SIG-M5 treated with dmso at 0.1 percent for 504 hours (cell line): Measurements from ENCODE around the gene ARPC1B.

Experiments used
- DNase-seq: peaks from one replicate; lab custom pipeline; 2025; ENCODE audit not compliant: unreplicated experiment; lab: John Stamatoyannopoulos, UW

ARPC1B gene

DNA sequence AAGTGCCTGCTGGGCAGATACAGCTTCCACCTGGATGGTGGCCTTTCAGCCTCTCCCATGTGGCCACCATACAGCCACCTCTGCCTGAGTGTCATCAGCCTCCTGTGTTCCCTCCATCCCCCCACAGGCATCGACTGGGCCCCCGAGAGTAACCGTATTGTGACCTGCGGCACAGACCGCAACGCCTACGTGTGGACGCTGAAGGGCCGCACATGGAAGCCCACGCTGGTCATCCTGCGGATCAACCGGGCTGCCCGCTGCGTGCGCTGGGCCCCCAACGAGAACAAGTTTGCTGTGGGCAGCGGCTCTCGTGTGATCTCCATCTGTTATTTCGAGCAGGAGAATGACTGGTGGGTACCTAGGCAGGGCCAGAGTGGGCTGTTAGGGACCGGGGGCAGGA is 13.4 kb downstream of the ARPC1B start:
- DNase-seq = no peak

DNA sequence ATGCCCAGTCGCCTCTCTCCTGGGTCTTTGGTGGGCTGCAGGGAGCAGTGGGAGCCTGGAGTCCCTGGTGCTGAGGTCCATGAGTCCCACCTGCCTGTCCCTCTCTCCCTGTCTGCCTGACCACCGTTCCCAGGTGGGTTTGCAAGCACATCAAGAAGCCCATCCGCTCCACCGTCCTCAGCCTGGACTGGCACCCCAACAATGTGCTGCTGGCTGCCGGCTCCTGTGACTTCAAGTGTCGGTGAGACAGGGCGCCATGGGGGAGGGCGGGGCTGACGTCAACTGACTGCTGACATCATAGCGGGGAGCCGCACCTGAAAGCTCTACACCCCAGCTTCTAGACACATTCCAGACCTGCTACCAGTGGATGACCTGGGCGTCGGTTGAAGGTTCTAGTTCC is 15.2 kb downstream of the ARPC1B start:
- no peak for DNase-seq

DNA sequence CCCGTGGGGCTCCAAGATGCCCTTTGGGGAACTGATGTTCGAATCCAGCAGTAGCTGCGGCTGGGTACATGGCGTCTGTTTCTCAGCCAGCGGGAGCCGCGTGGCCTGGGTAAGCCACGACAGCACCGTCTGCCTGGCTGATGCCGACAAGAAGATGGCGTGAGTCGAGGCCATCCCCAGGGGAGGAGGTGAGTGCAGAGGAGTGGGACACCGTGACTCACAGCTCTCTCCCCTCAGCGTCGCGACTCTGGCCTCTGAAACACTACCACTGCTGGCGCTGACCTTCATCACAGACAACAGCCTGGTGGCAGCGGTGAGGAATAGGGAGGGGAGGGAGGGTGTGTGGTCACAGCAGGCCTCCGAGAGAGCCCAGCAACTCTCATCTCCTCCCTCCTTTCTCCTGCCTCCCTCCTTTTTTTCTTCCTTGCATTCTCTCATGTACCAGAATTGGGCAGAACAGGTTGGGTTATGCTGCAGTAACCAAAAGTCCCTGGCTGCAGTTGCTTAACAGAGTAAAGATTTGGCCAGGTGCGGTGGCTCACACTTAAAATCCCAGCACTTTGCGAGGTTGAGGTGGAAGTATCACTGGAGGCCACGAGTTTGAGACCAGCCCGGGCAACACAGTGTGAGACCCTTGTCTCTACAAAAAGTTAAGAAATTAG is 16.5 kb downstream of the ARPC1B start:
- no peak for DNase-seq

DNA sequence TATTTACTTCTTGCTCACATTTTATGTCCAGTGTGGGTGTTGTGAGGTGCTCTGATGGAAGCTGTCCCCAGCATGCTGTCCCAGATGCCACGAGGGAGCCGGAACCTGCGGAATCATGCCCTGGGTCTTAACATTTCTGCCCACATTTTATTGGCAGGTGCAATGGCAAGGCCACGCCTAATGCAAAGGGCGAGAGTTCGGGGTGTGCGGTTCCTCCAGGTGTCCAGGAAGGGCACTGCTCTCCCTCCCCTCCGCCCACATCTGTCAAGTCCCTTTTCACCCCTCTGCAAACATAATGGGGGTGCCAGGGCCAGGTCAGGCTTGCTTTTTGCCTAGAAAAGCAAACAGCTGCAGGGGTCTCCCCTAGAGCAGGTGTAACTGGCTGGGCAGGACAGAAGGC is 17.5 kb downstream of the ARPC1B start:
- no peak for DNase-seq

DNA sequence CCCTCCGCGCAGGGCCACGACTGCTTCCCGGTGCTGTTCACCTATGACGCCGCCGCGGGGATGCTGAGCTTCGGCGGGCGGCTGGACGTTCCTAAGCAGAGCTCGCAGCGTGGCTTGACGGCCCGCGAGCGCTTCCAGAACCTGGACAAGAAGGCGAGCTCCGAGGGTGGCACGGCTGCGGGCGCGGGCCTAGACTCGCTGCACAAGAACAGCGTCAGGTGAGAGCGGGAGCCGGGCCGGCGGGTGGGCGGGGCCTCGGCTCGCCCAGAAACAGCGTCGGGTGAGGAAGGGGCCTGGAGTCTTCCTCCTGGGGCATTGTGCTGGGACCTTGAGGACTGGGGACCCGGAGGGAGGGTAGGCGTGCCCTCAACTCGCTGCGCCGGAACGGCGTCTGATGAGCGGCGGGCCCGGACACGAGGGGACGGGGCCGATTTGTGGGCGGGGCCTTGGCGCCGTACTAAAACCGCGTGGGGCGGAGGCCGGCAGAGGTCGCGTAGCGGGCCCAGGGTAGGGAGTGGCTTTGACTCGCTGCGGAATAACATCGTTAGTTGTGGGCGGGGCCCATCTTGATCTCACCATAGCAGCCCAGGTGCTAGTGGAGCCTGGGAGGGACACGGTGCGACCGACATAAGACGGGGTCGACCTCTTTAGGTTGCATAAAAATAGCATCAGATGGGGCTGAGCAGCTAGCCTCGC is 18.3 kb downstream of the ARPC1B start:
- DNase-seq = no peak

DNA sequence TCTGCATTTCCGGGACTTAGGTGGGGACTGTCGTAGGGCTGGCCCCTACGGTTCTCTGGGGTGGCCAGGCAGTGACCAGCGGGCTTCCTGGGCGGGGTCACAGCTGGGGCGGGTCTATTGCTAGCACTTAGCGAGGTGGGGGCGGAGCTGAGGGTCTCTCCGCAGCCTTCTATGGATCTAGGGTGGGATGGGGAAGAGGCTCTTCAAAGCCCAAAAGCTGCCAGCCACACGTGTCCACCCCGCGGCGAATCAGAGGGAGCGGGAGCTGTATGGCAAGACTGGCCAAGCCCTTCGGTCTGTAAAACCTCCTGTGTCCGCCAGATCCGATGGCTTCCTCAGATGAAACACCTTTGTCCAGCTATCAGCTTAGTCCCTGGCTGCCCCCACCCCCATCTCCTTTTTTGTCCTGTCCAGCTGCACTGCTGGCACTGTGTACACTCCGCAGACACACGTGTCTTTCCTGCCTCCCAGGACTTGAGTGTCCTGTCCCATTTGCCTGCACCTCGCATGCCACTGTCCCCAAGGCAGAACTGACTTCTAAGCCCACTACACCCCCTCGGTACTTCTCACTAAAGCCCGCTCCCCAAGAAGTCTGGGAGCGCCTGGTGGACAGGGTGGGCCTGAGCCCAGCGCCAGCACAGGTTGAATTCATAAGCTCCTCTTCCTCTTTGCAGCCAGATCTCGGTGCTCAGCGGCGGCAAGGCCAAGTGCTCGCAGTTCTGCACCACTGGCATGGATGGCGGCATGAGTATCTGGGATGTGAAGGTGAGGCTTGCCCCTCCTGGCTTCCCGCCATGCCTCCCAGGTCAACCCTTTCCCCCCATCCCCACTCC is 19.0 kb downstream of the ARPC1B start:
- DNase-seq = no peak

DNA sequence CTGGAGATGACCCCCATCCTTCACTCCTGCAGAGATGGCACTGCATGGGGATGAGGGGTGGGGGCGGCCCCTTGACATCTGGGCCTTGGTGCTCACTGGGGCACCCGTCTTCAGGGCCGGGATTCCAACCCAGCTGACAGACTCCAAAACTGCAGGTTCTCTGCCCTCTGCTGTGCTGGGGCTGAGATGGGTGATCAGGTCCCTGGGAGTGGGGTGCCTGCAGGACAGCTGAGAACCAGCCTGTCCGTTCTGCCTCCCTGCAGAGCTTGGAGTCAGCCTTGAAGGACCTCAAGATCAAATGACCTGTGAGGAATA is 19.6 kb downstream of the ARPC1B start:
- no peak for DNase-seq

DNA sequence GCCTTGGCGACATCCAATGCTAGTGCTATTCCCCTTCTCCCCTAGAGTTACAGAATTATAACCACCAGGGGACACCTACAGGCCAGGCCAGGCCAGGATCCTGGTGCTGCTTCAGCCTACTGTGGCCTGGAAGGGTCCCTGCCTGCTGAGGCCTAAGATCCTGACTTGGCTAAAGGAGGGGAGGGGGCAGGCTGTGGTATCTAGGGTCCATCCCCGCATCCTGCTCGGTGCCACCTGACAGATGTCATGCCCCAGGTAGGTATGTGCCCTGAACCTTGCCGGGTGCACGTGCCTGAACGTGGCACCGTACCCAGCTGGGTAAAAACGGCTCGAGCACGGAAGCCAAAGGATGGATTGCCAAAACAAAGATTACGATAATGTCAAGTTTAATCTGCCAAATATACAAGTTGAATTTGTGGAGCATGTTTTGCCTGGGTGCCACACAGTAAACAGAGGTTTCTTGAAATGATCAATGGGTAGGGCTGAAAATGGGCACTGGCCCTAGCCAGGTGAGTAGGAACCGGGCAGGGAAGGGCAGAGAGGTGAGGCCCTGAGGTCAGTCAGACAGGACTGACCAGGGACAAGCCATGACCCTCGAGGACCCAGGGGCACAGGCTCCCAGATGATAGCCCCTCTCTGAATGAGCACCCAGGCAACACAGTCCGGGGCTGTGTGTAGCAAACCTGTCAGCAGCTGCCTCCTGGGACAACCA is 21.2 kb downstream of the ARPC1B start:
- DNase-seq = no peak

DNA sequence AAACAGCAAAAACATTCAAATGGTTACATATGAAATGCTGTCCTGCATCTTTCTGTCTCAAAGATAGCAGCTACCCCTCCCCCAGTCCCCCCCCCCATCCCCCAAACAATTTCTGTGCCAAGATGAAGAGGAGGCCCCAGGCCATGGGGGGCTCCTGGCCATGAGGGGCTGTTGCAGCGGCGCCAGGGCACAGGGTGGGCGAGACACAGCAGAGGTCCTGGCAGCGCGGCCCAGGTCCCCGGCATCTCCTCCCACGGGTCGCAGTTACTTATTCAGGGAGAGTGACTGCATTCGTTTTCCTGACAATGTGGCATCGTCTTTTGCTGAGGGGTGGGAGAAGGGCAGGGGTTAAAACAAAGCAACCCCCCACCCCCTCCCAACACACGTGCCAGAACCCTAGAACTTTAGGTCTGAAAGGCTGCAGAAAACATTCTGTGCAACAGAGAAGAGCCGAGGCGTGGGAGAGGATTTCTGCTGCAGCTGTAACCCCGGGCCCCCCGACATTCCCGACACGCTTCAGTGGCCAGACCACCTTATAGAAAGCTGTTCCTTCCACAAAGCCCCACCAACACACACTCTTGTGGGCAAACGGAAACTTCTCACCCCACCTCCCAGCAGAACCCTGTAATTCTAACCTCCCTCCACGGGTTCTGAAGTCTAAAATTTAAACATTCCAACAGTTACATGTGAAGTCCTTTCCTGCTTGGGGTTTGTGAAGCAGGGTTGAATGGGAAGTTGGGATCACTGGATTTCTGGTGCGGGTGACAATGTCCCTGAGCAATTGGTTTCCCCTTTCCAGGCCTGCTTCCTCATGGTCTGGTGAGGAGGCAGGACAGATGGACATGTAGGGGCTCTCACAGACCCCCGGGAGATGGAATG is 22.1 kb downstream of the ARPC1B start:
- no peak for DNase-seq

DNA sequence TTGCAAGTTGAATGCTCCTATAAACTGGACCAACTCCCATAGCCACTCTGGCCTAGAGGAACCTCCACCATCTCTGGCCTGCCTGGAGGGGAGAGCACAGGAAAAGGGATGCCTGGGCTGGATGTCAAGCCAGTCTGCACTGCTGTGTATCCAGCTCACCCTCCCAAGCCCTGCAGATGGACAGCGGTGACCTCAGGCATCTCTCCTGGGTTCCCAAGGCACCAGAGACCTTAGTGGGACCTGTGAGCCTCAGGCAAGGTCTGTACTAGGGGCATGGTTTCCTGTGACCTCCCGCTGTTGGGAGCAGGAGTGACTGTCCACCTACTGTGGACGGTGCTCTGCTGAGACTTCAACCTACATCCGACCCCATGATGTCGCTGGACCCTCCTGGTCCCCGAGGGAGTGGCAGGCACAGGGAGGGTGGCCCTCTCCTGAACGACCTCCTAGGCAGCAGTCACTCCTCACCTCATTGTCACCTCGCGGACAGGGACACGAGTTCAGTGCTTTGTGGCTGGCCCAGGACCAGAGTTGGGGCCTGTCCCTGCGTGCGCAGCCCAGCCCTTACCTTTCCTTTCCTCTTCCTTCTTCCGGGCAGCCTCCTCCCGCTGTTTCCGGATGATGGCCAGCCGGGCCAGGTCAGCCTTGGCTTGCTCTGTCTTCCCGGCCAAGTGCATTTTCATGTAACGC is 22.9 kb downstream of the ARPC1B start:
- DNase-seq = no peak

DNA sequence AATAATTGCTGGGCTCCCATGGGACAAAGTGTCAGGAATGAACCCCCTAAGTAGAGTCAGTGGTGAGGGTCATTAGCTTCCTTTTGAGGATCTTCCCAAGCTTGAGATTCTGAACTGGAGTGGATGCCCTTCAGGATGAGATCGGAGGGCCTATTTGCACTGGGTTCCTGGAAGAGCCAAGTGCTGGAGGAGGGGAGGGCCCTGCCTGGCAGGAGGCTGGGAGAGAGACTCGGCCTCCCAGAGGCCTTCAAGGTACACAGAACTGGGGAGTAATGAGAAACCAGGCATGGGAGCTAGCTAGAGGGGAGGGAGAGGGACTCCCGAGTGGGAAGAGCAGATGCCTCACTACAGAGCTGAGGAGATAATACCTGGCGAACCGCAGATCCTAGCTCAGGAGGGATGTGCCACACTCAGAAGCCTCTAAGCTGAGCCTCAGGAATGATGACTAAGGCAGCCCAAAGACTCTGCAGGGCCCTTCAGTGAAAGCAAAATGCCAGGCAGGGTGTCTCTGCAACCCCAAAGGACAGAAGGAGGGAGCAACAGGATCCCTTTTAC is 24.4 kb downstream of the ARPC1B start:
- DNase-seq = no peak

DNA sequence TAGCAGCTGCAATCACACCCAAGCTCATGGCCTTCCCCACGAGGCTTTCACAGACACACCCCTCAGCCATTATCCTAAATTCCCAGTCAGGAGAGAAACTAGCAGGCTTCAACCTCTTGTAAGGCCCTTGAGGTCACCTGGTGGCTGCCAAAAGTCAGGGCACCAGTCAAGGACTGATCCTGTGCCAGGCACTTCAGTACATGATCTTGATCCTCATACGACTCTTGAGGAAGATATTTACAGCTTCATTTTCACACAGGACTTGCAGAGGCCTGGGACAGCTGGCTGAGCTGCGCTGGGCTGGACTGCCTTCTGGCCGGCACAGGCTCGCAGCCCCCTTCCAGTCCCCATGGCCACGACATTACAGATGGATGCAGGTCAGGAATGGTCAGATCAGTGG is 25.1 kb downstream of the ARPC1B start:
- no peak for DNase-seq

DNA sequence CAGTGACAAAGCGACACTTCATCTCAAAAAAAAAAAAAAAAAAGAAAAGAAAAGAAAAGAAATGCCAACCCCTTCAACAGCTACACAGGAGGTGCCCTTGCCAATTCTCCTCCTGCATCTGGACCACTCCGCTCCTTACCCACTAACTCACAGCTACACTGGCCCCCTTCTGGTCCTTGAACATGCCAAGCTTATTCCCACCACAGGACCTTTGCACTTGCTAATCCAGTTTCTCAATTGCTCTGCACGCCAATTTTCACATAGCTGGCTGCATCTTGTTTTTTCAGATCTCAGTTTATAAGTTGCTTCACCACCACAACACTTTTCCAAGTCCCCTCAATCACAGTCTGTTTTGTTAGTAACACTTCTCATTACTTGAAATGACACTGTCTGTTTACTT is 28.3 kb downstream of the ARPC1B start:
- DNase-seq = no peak

DNA sequence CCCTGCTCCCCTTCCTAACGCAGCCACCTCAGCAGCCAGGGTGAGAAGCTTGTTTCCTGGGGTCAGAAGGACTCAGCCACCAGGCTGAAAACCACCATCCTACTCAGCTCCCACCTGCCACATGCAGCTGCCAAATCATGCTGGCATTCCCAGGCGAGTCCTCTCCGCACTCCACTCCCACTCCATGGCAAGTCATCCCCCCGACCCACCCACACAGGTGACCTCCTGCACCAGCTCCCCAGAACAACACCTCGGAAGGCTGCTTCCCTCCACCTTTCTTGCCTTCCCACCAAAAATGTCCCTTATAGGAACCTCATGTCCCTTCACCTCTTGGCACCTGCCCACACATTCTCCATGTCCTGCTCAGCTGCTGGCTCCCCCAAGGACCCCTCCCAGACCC is 29.2 kb downstream of the ARPC1B start:
- DNase-seq = no peak

DNA sequence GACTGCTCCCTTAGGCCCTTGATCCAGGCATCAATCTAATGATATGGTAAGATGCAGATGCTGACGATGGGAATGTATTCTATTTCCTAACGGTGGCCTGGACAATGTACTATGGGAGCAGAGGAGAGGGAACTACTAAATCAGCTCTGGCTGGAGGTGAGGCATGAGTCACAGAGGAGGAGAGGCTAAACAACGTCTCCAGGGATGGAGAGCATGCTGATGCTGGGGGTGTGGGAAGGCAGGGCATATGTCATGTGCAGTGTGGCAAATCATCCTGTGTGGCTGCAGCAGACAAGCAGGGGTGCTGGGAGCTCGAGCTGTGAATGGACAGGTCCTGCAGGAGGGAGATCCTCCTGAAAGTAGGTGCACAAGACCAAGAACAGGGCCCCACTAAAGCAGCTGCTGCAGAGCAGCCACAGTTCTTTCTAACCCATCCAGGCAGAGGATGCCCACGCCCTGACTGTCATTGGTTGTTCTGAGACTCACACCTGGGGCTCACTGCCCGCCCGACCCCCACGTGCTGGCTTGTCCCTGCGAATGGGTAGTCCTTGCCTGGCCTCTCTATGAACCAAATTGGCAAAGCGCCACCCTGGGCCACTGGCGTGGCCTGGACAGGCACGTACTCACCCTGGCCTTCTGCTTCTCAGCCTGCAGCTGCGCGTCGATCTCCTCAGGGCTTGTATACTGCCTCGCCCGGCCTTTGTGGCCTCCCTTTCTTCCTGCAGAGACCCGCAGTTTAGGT is 29.9 kb downstream of the ARPC1B start:
- no peak for DNase-seq

DNA sequence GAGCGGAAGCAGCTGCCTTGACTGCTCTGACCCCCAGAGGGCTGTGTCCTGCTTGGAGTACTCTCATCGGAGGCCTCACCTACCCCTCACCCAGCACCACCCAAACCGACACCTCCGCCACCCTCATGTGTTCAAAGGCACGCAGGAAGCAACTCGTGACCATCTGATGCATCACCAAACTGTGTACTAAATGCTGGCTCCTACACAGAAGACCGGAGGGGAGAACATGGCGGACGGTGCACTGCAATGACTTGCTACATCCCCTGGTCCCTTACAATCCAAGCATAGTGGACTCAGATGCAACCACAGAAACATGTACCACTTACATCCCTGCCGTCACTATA is 30.4 kb downstream of the ARPC1B start:
- no peak for DNase-seq

DNA sequence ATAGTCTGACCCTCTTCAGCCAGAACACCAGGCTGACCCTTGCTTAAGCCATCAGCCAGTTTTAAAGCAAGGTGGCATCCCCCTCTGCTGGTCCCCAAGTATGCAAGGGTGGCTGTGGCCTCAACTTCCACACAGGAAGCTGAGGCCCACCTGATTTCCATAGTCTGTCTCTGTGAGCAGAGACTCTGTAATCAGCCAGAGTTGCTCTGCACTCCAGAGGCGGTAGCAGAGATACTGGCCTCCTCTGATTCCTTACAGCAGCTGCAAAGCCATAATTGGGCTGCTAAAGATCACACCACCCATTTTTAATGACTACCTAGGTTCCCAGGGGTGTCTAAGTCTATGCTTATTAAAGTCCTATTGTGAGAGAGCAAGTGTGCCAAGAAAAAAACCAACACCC is 32.0 kb downstream of the ARPC1B start:
- DNase-seq = no peak

DNA sequence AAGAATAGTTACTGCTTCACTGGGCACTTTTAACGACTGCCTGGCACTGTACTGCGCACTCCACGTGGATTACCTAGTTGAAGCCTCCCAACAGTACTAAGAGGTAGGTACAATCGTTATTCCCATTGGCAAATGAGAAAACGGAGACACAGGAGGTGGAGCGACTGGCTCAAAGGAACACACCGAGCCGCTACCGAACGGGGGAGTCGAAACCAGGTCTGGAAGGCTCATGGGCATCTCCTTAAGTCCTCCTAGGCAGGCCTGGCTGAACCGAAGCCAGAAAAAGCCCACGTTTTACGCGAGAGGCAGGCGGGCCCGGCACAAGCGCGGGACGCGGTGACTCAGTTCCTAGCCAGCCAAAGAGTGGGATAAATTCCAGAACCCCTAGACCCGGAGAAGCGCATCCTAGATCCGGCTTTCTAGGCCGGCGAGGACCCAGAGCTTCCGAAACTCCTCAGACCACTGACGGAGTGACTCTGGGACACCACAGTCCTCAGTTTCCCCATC is 33.4 kb downstream of the ARPC1B start:
- DNase-seq = peak; percentile 31
